Measurements from ENCODE around the gene TRIP12.
A peak's percentile ranks its signal among the peaks of the same experiment; 100 is the strongest.
"Not testable (repeated sequence)": the region's sequence is repeated elsewhere in the genome, so short reads cannot be mapped to it uniquely, and the experiment has no call there.

Gene TRIP12

GRCh38 chr2:229798446-229799155 is 123.2 kb downstream of the TRIP12 start:
- no peak for DNase-seq
- in situ Hi-C loops (cut with MboI; ENCODE audit: low pct_unique_long_range_greater_than_20kb, low sequenced_read_pairs): no loop called here

GRCh38 chr2:229795058-229795457 is 126.8 kb downstream of the TRIP12 start:
- in situ Hi-C loops (cut with MboI; ENCODE audit: low pct_unique_long_range_greater_than_20kb, low sequenced_read_pairs): no loop called here
- no peak for DNase-seq

- DNase-seq: no peak
- in situ Hi-C loops (cut with MboI; ENCODE audit: low pct_unique_long_range_greater_than_20kb, low sequenced_read_pairs): no loop called here
Measured at GRCh38 chr2:229794636-229795035, 127.2 kb downstream of the TRIP12 start.

GRCh38 chr2:229786289-229786688 is 135.5 kb downstream of the TRIP12 start:
- DNase-seq; in situ Hi-C loops (cut with MboI; ENCODE audit: low pct_unique_long_range_greater_than_20kb, low sequenced_read_pairs): not testable (repeated sequence)

- in situ Hi-C loops (cut with MboI; ENCODE audit: low pct_unique_long_range_greater_than_20kb, low sequenced_read_pairs): no loop called here
- no peak for DNase-seq
Measured at GRCh38 chr2:229784791-229785190, 137.0 kb downstream of the TRIP12 start.

GRCh38 chr2:229783108-229783721 is 138.6 kb downstream of the TRIP12 start:
- in situ Hi-C loops (cut with MboI; ENCODE audit: low pct_unique_long_range_greater_than_20kb, low sequenced_read_pairs): no loop called here

GRCh38 chr2:229780856-229781773 is 140.7 kb downstream of the TRIP12 start:
- in situ Hi-C loops (cut with MboI; ENCODE audit: low pct_unique_long_range_greater_than_20kb, low sequenced_read_pairs): no loop called here
- peak; percentile 55 for DNase-seq

More at GRCh38 chr2:229783108-229783721, 138.6 kb downstream of the TRIP12 start:
- no peak for DNase-seq

- DNase-seq: no peak
- in situ Hi-C loops (cut with MboI; ENCODE audit: low pct_unique_long_range_greater_than_20kb, low sequenced_read_pairs): no loop called here
Measured at GRCh38 chr2:229779650-229780049, 142.2 kb downstream of the TRIP12 start.

GRCh38 chr2:229777716-229778115 is 144.1 kb downstream of the TRIP12 start:
- DNase-seq: no peak
- in situ Hi-C loops (cut with MboI; ENCODE audit: low pct_unique_long_range_greater_than_20kb, low sequenced_read_pairs): no loop called here

GRCh38 chr2:229775614-229776313 is 146.0 kb downstream of the TRIP12 start:
- DNase-seq: no peak
- in situ Hi-C loops (cut with MboI; ENCODE audit: low pct_unique_long_range_greater_than_20kb, low sequenced_read_pairs): no loop called here

- no peak for DNase-seq
- in situ Hi-C loops (cut with MboI; ENCODE audit: low pct_unique_long_range_greater_than_20kb, low sequenced_read_pairs): no loop called here
Measured at GRCh38 chr2:229774237-229774636, 147.6 kb downstream of the TRIP12 start.

- in situ Hi-C loops (cut with MboI; ENCODE audit: low pct_unique_long_range_greater_than_20kb, low sequenced_read_pairs): no loop called here
- no peak for DNase-seq
Measured at GRCh38 chr2:229768235-229768634, 153.6 kb downstream of the TRIP12 start.

GRCh38 chr2:229765721-229766120 is 156.1 kb downstream of the TRIP12 start:
- in situ Hi-C loops (cut with MboI; ENCODE audit: low pct_unique_long_range_greater_than_20kb, low sequenced_read_pairs): no loop called here
- no peak for DNase-seq

GRCh38 chr2:229761663-229762062 is 160.1 kb downstream of the TRIP12 start:
- in situ Hi-C loops (cut with MboI; ENCODE audit: low pct_unique_long_range_greater_than_20kb, low sequenced_read_pairs): no loop called here
- DNase-seq: no peak

- in situ Hi-C loops (cut with MboI; ENCODE audit: low pct_unique_long_range_greater_than_20kb, low sequenced_read_pairs); DNase-seq: not testable (repeated sequence)
Measured at GRCh38 chr2:229757462-229757861, 164.3 kb downstream of the TRIP12 start.

GRCh38 chr2:229752970-229753729 is 168.7 kb downstream of the TRIP12 start:
- in situ Hi-C loops (cut with MboI; ENCODE audit: low pct_unique_long_range_greater_than_20kb, low sequenced_read_pairs): no loop called here
- DNase-seq: no peak

GRCh38 chr2:229749779-229750178 is 172.0 kb downstream of the TRIP12 start:
- in situ Hi-C loops (cut with MboI; ENCODE audit: low pct_unique_long_range_greater_than_20kb, low sequenced_read_pairs): no loop called here
- DNase-seq: no peak

- no peak for DNase-seq
- in situ Hi-C loops (cut with MboI; ENCODE audit: low pct_unique_long_range_greater_than_20kb, low sequenced_read_pairs): no loop called here
Measured at GRCh38 chr2:229748950-229749349, 172.9 kb downstream of the TRIP12 start.

- in situ Hi-C loops (cut with MboI; ENCODE audit: low pct_unique_long_range_greater_than_20kb, low sequenced_read_pairs): not testable (repeated sequence)
Measured at GRCh38 chr2:229742691-229743090, 179.1 kb downstream of the TRIP12 start.

More at GRCh38 chr2:229742691-229743090, 179.1 kb downstream of the TRIP12 start:
- not testable (repeated sequence) for DNase-seq

All from KBM-7 (cell line).